AG04449 (cell line): Measurements from ENCODE around the gene PIK3R3.

Source experiments
- CTCF ChIA-PET: fragments of 350-600 bp; formaldehyde crosslinking; extraction: SDS; loops from one replicate; lab custom pipeline; 2021; ENCODE audit warnings: antibody characterized with exemption; lab: Yijun Ruan, JAX
- POLR2A ChIA-PET: fragments of 400-600, 350-600 bp; formaldehyde crosslinking; extraction: SDS; loops from one replicate; lab custom pipeline; 2020; ENCODE audit warnings: antibody characterized with exemption, inconsistent platforms; lab: Yijun Ruan, JAX
- DNase-seq: peaks from one replicate; pipeline ENCODE4 v3.0.0-alpha.2; 2010; ENCODE audit warnings: low read depth, low spot score
- H3K4me3 ChIP-seq: 2 replicates; pipeline ENCODE4 v1.5.1; 2011; ENCODE audit warnings: low read depth, mild to moderate bottlenecking, control low read depth, low read length
- CTCF ChIP-seq: IDR thresholded peaks from one replicate; pipeline ENCODE4 v1.5.1; 2011; ENCODE audit warnings: mild to moderate bottlenecking, moderate library complexity, low read length, control low read depth, inconsistent platforms; ENCODE audit not compliant: insufficient read depth; ENCODE audit errors: missing control alignments

Gene PIK3R3

GRCh38 chr1:46117810-46118494, 14.5 kb downstream of the PIK3R3 start:
- DNase-seq = no peak
- ChIA-PET CTCF (interaction anchor here (1.4 kb wide), 1 partner anchor 60 kb away, joined by 3 read pairs; no protein-coding TSS in a partner anchor), POLR2A (no interaction called here)
- TF ChIP-seq CTCF = no peak
- H3K4me3 ChIP-seq = no peak overlapping the region

- ChIA-PET POLR2A (no interaction called here), CTCF (interaction anchor here (0.9 kb wide), 1 partner anchor 15 kb away, joined by 3 read pairs; no protein-coding TSS in a partner anchor)
- DNase-seq = no peak
- no peak for TF ChIP-seq CTCF
- no peak overlapping the region; the same call in 1 of the 2 replicates for H3K4me3 ChIP-seq
Measured at GRCh38 chr1:46114925-46115603, 17.4 kb downstream of the PIK3R3 start.

- TF ChIP-seq CTCF = no peak
- POLR2A ChIA-PET = no interaction called here
- no peak for DNase-seq
- no peak overlapping the region for H3K4me3 ChIP-seq
- CTCF ChIA-PET = no interaction called here
Measured at GRCh38 chr1:46113948-46114347, 18.5 kb downstream of the PIK3R3 start.

- DNase-seq = no peak
- POLR2A ChIA-PET = no interaction called here
- no peak overlapping the region for H3K4me3 ChIP-seq
- TF ChIP-seq CTCF = no peak
- CTCF ChIA-PET = no interaction called here
Measured at GRCh38 chr1:46112108-46112507, 20.3 kb downstream of the PIK3R3 start.

- ChIA-PET POLR2A (interaction anchor here (0.5 kb wide), 1 partner anchor 22 kb away, joined by 3 read pairs; the partner anchor contains the start of gene PIK3R3), CTCF (no interaction called here)
- H3K4me3 ChIP-seq = no peak overlapping the region
Measured at GRCh38 chr1:46110521-46110920, 21.9 kb downstream of the PIK3R3 start.

More at GRCh38 chr1:46110521-46110920, 21.9 kb downstream of the PIK3R3 start:
- no peak for DNase-seq
- TF ChIP-seq CTCF = no peak
